Testis (tissue), 3 donors: ENCODE measurements around the gene SMAD4. TPM values are rescaled to one million over a fixed set of nuclear protein-coding genes. Genes with fewer than 3 reads are reported as not detected.

ENCODE experiments used
- DNase-seq: peaks from one replicate; pipeline ENCODE4 v3.0.0-alpha.2; 2019
- H3K27ac ChIP-seq, 2 donors: fragments of 200-600 bp; sonication (generic); one replicate each; pipeline ENCODE4 v1.5.1; 2019
- H3K27me3 ChIP-seq: fragments of 200-600 bp; sonication (generic); one replicate; pipeline ENCODE4 v1.5.1; 2019
- H3K36me3 ChIP-seq: fragments of 200-600 bp; sonication (generic); one replicate; pipeline ENCODE4 v1.5.1; 2017; ENCODE audit warnings: low read depth; ENCODE audit errors: missing control alignments
- H3K4me1 ChIP-seq: fragments of 200-600 bp; sonication (generic); one replicate; pipeline ENCODE4 v1.5.1; 2019
- H3K4me3 ChIP-seq, 2 donors: fragments of 200-600 bp; sonication (generic); one replicate each; pipeline ENCODE4 v1.5.1; 2017 to 2019
- H3K9me3 ChIP-seq: fragments of 200-600 bp; sonication (generic); one replicate; pipeline ENCODE4 v1.5.1; 2017
- POLR2A ChIP-seq: fragments of 450-650 bp; IDR thresholded peaks from one replicate; pipeline ENCODE4 v1.6.1; 2017; ENCODE audit warnings: antibody characterized with exemption, mild to moderate bottlenecking, moderate library complexity
- whole genome bisulfite sequencing, 2 donors: methylation state at CpG; one replicate each; pipeline ENCODE4 v1.1.5; 2018; 5-methylcytosine and 5-hydroxymethylcytosine counted together
- intact Hi-C: fragments of 100-400 bp; cut with DNase I; formaldehyde crosslinking; loops from one replicate; pipeline ENCODE4 v1.15.1; 2023; ENCODE audit warnings: low total_unique reads
- polyA plus RNA-seq: library from polyadenylated mRNA; stranded (reverse); fragments of 350-450 nt; fragmentation: Illumina TruSeq; extraction: RNeasy Lipid Tissue Mini Kit (QIAGEN cat#74804); gene quantifications from one replicate; pipeline ENCODE4 v1.2.3, GENCODE V29; 2014; ENCODE audit warnings: low read depth, low replicate concordance; ENCODE audit not compliant: insufficient read depth
- total RNA-seq, 2 donors: library from RNA; depleted of rRNA; stranded (reverse); fragments of >200 nt; gene quantifications; one replicate each; pipeline ENCODE4 v1.2.3, GENCODE V29; 2016
- TF ChIP-seq, protein P1 (sequence below), 3 experiments: fragments of 450-650 bp in 2 of 3; fragments of 200-600 bp in 1 of 3; sonication (generic) in 1 of 3; IDR thresholded peaks; one replicate each; pipeline ENCODE4 v1.5.1; 2016 to 2019; ENCODE audit warnings: antibody characterized with exemption in 3 of 3, mild to moderate bottlenecking in 2 of 3, moderate library complexity in 1 of 3

The SMAD4 gene
- total and polyA plus RNA-seq, 3 donors from 2014 or later, result 91.0 to 270 (median 198) TPM

DNA sequence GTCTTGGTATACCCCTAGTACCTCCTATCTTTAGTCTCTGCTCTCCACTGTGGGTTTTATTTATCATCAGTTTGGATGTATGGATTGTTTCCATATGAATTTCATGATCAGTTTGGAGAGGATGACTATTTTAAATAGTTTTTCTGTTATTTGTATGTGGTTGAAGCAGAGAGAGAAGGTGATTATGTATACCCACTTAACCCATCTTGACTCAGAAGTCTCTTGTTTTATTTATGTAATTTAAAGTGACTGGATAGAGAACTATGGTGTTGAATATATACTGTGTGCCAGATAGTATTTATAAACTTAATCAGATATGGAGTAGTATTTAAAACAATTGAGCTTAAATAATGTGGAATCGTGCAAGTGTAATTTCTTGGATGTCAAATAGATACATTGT, 39.9 kb downstream of the SMAD4 start:
- TF ChIP-seq, protein P1, sequence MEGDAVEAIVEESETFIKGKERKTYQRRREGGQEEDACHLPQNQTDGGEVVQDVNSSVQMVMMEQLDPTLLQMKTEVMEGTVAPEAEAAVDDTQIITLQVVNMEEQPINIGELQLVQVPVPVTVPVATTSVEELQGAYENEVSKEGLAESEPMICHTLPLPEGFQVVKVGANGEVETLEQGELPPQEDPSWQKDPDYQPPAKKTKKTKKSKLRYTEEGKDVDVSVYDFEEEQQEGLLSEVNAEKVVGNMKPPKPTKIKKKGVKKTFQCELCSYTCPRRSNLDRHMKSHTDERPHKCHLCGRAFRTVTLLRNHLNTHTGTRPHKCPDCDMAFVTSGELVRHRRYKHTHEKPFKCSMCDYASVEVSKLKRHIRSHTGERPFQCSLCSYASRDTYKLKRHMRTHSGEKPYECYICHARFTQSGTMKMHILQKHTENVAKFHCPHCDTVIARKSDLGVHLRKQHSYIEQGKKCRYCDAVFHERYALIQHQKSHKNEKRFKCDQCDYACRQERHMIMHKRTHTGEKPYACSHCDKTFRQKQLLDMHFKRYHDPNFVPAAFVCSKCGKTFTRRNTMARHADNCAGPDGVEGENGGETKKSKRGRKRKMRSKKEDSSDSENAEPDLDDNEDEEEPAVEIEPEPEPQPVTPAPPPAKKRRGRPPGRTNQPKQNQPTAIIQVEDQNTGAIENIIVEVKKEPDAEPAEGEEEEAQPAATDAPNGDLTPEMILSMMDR (IDR thresholded peaks at IDR 0.05), result no peak
- no peak for TF ChIP-seq POLR2A
- intact Hi-C loops, result no loop called here
- H3K27ac ChIP-seq, result no peak overlapping the region
- H3K27me3 ChIP-seq, result no peaks in the 10 kb centered on the region
- 69% methylated on average over 1 of the region's 1 CpG for WGBS, 2 donors
- H3K9me3 ChIP-seq, result no peaks in the 10 kb centered on the region
- H3K36me3 ChIP-seq, result no peaks in the 10 kb centered on the region
- H3K4me1 ChIP-seq, result no peaks in the 10 kb centered on the region
- no peak overlapping the region for H3K4me3 ChIP-seq
- DNase-seq, result no peak

DNA sequence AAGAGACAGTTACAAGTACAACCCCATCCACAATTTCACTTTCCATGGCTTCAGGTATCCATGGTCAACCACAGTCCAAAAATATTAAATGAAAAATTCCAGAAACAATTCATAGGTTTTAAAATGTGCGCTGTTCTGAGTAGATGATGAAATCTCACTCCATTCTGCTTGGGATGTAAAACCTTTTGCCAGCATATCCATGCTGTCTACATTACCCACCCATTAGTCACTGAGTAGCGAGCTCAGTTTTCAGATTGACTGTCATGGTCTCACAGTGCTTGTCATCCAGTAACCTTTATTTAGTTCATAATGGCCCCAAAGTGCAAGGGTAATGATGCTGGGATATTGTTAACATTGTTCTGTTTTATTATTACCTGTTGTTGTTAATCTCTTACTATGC, 40.5 kb downstream of the SMAD4 start:
- no peak overlapping the region for H3K27ac ChIP-seq
- no peak for DNase-seq
- no peaks in the 10 kb centered on the region for H3K36me3 ChIP-seq
- H3K27me3 ChIP-seq, result no peaks in the 10 kb centered on the region
- no peaks in the 10 kb centered on the region for H3K9me3 ChIP-seq
- no peaks in the 10 kb centered on the region for H3K4me1 ChIP-seq
- 95 to 100% methylated on average over 2 of the region's 2 CpGs for WGBS, 2 donors
- H3K4me3 ChIP-seq, result no peak overlapping the region
- TF ChIP-seq POLR2A, result no peak
- TF ChIP-seq, protein P1 (IDR thresholded peaks at IDR 0.05), result no peak
- intact Hi-C loops, result no loop called here

DNA sequence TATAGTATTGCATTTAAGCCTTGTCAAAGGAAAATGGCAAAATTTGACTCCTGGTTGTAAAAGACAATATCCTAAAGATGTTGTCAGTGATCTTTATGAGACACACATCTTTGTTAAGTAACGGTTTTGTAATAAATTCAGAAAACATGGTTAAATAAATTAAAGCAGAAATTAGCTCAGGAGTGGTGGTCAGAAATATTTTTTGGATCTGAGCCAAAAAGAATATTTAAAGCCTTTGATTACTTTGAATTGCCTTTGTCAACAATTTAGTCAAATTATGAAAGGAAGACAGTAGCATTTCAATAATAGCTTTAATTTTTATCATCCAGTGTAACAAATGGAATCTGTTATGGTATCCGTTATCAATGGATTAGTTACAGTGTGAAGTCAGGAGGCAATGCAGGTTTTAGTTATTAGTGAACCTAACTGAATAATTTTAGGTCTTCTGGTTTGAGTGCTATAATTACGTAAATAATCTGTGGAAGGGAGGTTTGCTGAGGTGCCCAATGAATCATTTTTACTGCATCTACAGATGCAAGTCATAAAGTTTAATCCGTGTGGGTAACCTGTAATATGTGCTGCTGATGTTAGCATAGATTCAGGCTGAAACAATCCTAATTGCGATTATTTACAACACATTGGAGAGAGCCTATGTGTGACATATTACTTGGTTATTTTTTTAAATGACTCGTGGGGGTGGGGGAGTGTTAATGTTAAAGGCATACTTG, 42.7 kb downstream of the SMAD4 start:
- Histone ChIP-seq H3K9me3 (no peaks in the 10 kb centered on the region), H3K27ac (no peak overlapping the region), H3K4me3 (no peak overlapping the region), H3K4me1 (peaks cover 5% of the 10 kb centered on the region), H3K36me3 (no peaks in the 10 kb centered on the region), H3K27me3 (no peaks in the 10 kb centered on the region)
- TF ChIP-seq, protein P1 (IDR thresholded peaks at IDR 0.05), result no peak
- no peak for TF ChIP-seq POLR2A
- DNase-seq, result no peak
- 68 to 86% methylated on average over 6 of the region's 6 CpGs for WGBS, 2 donors
- intact Hi-C loops, result no loop called here

DNA sequence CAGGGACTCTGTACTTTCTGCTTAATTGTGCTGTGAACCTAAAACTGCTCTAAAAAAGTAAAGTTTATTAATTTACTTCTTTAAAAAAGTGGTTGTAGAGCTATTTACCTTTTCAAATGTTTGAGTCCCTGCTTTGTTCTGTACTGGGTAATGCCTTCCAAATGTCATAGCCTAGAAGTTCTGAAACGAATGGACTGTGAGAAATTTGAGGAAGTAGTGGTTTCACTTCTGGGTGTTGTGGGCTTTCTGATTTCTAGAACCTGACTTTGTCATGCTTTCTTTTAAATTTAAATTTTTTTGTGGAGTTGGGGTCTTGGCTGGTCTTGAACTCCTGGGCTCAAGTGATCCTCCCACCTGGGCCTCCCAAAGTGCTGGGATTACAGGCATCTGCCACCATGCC, 44.6 kb downstream of the SMAD4 start:
- WGBS, 2 donors, result 47 to 81% methylated on average over 1 of the region's 1 CpG
- H3K9me3 ChIP-seq, result no peaks in the 10 kb centered on the region
- H3K4me1 ChIP-seq, result peaks cover 5% of the 10 kb centered on the region
- no peak for DNase-seq
- H3K27me3 ChIP-seq, result no peaks in the 10 kb centered on the region
- no peak overlapping the region for H3K4me3 ChIP-seq
- intact Hi-C loops, result no loop called here
- no peaks in the 10 kb centered on the region for H3K36me3 ChIP-seq
- TF ChIP-seq POLR2A, result no peak
- TF ChIP-seq, protein P1 (IDR thresholded peaks at IDR 0.05), result no peak
- H3K27ac ChIP-seq, result no peak overlapping the region

DNA sequence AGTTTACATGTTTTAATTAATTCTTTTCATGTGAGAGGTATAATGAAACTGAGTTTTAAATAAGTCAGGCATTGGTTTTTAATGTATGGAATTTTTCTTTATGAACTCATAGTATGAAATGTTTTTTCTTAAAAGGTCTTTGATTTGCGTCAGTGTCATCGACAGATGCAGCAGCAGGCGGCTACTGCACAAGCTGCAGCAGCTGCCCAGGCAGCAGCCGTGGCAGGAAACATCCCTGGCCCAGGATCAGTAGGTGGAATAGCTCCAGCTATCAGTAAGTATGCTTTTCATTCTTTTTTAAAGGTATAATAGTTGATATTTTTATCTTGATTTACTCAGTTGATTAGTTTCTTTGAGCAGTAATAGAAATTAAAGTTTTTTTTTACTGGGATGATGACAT, 46.5 kb downstream of the SMAD4 start:
- Histone ChIP-seq H3K27ac (no peak overlapping the region), H3K9me3 (no peaks in the 10 kb centered on the region), H3K27me3 (no peaks in the 10 kb centered on the region), H3K36me3 (no peaks in the 10 kb centered on the region), H3K4me3 (no peak overlapping the region), H3K4me1 (peaks cover 5% of the 10 kb centered on the region)
- TF ChIP-seq, protein P1 (IDR thresholded peaks at IDR 0.05), result no peak
- TF ChIP-seq POLR2A, result no peak
- intact Hi-C loops, result no loop called here
- WGBS, 2 donors, result 69% methylated on average over 4 of the region's 4 CpGs
- no peak for DNase-seq
